DOHH2 (cell line): ENCODE measurements around the gene SIPA1L3.

Source experiments
- EZH2phosphoT487 ChIP-seq: fragments of 200-600 bp; sonication (generic); IDR thresholded peaks from 2 replicates; pipeline ENCODE4 v1.6.1; 2017; ENCODE audit warnings: borderline replicate concordance, mild to moderate bottlenecking, antibody characterized with exemption, low read length, moderate library complexity, mixed read lengths
- TF ChIP-seq, protein P1 (sequence below): fragments of 200-600 bp; sonication (generic); IDR thresholded peaks from one replicate; pipeline ENCODE4 v1.5.1; 2014; ENCODE audit warnings: antibody characterized with exemption, mild to moderate bottlenecking, low read depth, low read length; ENCODE audit not compliant: poor library complexity, severe bottlenecking

DNA sequence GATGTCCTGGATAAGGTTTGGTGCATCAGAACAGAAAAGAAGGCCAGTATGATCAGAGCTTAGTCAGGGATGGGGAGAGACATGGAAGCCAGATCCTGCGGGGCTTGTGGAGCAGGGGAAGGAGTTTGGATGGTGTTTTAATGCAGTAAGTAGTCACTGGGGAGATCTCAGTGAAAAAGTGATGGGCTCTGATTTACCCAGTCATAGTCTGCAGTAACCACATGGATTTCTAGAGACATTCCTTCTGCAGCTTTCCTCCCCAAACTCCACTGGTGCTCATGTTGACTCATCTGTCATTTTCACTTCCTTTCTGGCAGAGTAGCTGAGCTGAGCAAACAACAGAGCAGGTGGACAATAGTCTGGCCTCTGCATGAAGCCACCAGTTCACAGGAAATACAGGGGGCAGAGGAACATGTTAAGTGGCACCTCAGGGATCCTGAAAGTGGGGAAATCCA is 172.9 kb downstream of the SIPA1L3 start:
- TF ChIP-seq, protein P1, sequence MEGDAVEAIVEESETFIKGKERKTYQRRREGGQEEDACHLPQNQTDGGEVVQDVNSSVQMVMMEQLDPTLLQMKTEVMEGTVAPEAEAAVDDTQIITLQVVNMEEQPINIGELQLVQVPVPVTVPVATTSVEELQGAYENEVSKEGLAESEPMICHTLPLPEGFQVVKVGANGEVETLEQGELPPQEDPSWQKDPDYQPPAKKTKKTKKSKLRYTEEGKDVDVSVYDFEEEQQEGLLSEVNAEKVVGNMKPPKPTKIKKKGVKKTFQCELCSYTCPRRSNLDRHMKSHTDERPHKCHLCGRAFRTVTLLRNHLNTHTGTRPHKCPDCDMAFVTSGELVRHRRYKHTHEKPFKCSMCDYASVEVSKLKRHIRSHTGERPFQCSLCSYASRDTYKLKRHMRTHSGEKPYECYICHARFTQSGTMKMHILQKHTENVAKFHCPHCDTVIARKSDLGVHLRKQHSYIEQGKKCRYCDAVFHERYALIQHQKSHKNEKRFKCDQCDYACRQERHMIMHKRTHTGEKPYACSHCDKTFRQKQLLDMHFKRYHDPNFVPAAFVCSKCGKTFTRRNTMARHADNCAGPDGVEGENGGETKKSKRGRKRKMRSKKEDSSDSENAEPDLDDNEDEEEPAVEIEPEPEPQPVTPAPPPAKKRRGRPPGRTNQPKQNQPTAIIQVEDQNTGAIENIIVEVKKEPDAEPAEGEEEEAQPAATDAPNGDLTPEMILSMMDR: no peak
- TF ChIP-seq EZH2phosphoT487: no peak
